ENCODE data around the gene GNG7.

GRCh38 chr19:2717638-2718541 lies 15.4 kb upstream of the GNG7 start:
- TF ChIP-seq PATZ1 (CRISPR knock-in tag; IDR thresholded peaks at IDR 0.05; ENCODE audit: borderline replicate concordance) (no peak), CSDC2 (CRISPR knock-in tag; IDR thresholded peaks at IDR 0.05) (no peak), ZFP3 (CRISPR knock-in tag; IDR thresholded peaks at IDR 0.05) (no peak), OSR1 (CRISPR knock-in tag; IDR thresholded peaks at IDR 0.05) (no peak), RARB (CRISPR knock-in tag; IDR thresholded peaks at IDR 0.05) (no peak), SNAI2 (CRISPR knock-in tag; IDR thresholded peaks at IDR 0.05) (no peak), TSHZ2 (CRISPR knock-in tag; IDR thresholded peaks at IDR 0.05) (no peak), ARNTL (CRISPR knock-in tag; IDR thresholded peaks at IDR 0.05; ENCODE audit: borderline replicate concordance, low read depth) (no peak), ZFP30 (CRISPR knock-in tag; IDR thresholded peaks at IDR 0.05) (no peak), ZNF565 (CRISPR knock-in tag; conservative IDR thresholded peaks at IDR 0.05; ENCODE audit: low read depth) (no peak), CREB5 (CRISPR knock-in tag; IDR thresholded peaks at IDR 0.05; ENCODE audit: low read depth) (no peak), ESRRG (CRISPR knock-in tag; IDR thresholded peaks at IDR 0.05) (no peak), ZNF70 (CRISPR knock-in tag; IDR thresholded peaks at IDR 0.05) (no peak), PPARA (CRISPR knock-in tag; IDR thresholded peaks at IDR 0.05; ENCODE audit: borderline replicate concordance) (no peak)
